Vagina (tissue), 2 donors: ENCODE measurements around the gene LIN54.

Source experiments
- CTCF ChIP-seq, 3 experiments: fragments of 450-650 bp in 2 of 3; fragments of 200-600 bp in 1 of 3; sonication (generic) in 1 of 3; IDR thresholded peaks; one replicate each; pipeline ENCODE4 v1.5.1; 2017 to 2019; ENCODE audit warnings: antibody characterized with exemption in 3 of 3, mild to moderate bottlenecking in 2 of 3, moderate library complexity in 2 of 3
- POLR2A ChIP-seq, 2 donors: fragments of 450-650 bp; IDR thresholded peaks; one replicate each; pipeline ENCODE4 v1.6.1; 2017; ENCODE audit warnings: antibody characterized with exemption in 2 of 2, mild to moderate bottlenecking in 2 of 2, moderate library complexity in 2 of 2

GRCh38 chr4:83010111-83010521 lies 507 bp downstream of the LIN54 start:
- TF ChIP-seq CTCF (IDR thresholded peaks at IDR 0.05) (no peak), POLR2A (IDR thresholded peaks at IDR 0.05) (no peak)
